Measurements from ENCODE around the gene RXRA.
A peak's percentile ranks its signal among the peaks of the same experiment; 100 is the strongest.

RXRA gene

DNA sequence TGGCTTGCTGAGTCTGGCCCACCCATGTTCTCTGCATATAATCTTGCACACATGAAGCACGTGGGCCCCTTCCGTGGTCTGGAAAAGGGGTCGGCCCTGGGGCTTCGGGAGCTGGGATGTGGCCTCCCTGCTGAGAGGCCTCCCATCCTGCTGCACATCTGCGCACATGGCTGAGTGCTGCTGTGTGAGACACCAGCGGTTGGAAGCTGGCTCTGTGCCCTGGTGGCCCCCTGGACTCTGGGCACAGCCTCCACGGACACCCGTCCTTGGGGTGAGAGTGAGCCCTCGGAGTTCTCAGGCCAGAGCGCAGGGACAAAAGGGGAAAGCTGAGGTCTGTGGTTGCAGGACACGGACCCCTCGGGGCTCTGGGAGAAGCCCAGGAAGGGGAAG, 115.8 kb downstream of the RXRA start:
- no peak overlapping the region for H3K4me3 ChIP-seq (ENCODE audit: low read depth, low read length)
- TF ChIP-seq, protein P1, sequence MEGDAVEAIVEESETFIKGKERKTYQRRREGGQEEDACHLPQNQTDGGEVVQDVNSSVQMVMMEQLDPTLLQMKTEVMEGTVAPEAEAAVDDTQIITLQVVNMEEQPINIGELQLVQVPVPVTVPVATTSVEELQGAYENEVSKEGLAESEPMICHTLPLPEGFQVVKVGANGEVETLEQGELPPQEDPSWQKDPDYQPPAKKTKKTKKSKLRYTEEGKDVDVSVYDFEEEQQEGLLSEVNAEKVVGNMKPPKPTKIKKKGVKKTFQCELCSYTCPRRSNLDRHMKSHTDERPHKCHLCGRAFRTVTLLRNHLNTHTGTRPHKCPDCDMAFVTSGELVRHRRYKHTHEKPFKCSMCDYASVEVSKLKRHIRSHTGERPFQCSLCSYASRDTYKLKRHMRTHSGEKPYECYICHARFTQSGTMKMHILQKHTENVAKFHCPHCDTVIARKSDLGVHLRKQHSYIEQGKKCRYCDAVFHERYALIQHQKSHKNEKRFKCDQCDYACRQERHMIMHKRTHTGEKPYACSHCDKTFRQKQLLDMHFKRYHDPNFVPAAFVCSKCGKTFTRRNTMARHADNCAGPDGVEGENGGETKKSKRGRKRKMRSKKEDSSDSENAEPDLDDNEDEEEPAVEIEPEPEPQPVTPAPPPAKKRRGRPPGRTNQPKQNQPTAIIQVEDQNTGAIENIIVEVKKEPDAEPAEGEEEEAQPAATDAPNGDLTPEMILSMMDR (IDR thresholded peaks at IDR 0.05; ENCODE audit: low read depth, low read length) = no peak
- in situ Hi-C loops (cut with HindIII; ENCODE audit: low sequenced_read_pairs) = loop anchor here (10.0 kb wide), 1 partner anchor 127 kb away; no protein-coding TSS in a partner anchor
- peak; percentile 31 for DNase-seq (ENCODE audit: low read depth, low spot score)

DNA sequence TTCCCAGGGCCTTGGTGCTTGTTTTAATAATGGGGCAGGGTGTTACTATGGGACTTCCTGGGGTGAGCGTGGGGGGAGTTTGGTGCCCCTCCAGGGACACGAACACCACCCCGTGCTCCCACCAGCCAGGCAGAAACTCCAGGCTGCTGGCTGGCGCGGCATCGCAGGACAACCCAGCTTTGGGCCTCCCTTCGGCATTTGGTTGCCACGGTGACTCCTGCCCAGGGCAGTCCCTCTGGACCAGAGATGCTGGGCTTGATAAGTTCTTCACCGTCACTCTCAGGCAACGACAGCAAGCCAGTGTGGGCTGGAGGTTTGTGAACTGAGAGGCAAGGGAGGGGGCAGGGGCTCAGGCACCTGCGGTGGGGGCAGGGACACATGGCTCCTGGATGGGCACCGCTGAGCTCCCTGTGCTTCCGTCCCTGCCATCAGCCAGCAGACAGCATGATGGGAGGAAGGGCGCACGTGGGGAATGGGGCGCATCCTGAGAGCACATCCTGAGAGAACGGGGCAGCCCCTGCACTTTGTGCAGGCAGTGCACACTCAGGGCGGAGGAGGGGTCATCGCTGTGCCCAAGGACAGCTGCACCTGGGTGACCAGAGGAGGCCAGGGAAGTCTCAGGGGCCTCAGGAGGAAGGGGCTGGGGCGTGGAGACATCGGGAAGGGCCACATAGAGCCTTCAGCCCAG, 116.4 kb downstream of the RXRA start:
- TF ChIP-seq, protein P1 (IDR thresholded peaks at IDR 0.05; ENCODE audit: low read depth, low read length) = no peak
- DNase-seq (ENCODE audit: low read depth, low spot score) = peak; percentile 17
- in situ Hi-C loops (cut with HindIII; ENCODE audit: low sequenced_read_pairs) = loop anchor here (10.0 kb wide), 1 partner anchor 128 kb away; no protein-coding TSS in a partner anchor
- H3K4me3 ChIP-seq (ENCODE audit: low read depth, low read length) = no peak overlapping the region

DNA sequence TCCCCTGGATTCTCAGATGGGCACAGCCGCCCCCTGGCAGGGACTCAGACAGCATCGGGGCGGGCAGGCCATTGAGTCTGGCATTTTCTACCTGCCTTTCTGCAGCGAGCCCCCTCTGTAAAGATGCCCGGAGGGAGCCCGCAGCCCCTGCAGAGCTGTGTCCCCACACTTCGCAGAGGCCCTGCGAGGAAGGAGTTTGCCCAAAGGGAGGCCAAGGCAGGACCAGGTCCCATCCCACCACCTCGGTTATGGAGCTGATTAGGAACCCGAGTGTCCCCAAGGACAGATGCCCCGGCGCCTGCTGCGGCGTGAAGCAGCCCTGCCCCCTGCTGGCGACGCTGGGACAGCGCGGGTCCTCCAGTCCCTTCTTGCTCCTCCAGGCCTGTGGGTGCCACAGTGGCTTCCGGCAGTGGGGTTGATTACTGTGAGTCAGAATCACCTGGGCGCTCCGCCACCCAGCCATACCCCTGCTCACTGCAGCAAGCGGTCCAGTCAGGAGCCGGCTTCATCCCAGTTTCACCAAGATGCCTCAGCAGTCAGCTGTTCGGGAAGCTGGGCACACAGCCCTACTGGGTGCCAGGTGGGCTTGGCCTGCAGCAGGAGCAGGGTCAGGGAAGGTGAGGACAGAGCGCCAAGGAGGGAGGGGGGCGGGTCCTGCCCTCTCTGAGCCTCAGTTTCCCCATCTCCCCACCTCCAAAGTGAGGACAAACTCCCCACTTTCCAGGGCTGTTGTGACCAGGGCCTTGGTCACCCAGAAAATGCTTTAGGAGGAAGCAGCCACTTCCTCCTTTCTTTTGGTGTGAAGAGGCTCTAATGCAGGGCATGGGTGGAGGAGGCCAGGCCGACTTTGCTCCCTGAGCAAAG, 117.2 kb downstream of the RXRA start:
- peak; percentile 90 for DNase-seq (ENCODE audit: low read depth, low spot score)
- in situ Hi-C loops (cut with HindIII; ENCODE audit: low sequenced_read_pairs) = loop anchor here (10.0 kb wide), 1 partner anchor 129 kb away; no protein-coding TSS in a partner anchor
- H3K4me3 ChIP-seq (ENCODE audit: low read depth, low read length) = no peak overlapping the region
- TF ChIP-seq, protein P1 (IDR thresholded peaks at IDR 0.05; ENCODE audit: low read depth, low read length) = peak; percentile 96

DNA sequence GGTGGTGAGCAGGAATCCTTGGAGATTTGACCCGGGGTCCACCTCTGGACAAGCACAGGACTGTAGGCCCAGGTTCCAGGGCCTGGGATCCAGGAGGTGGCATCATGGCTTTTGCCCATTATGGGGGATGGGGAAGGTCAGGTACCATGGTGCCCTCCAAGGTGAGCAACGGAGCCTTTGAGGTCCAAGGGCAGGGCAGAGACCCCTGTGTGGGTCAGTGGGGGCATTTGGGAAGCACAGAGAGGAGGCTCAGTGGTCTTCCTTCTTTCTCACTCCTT, 117.7 kb downstream of the RXRA start:
- TF ChIP-seq, protein P1 (IDR thresholded peaks at IDR 0.05; ENCODE audit: low read depth, low read length) = no peak
- DNase-seq (ENCODE audit: low read depth, low spot score) = no peak
- in situ Hi-C loops (cut with HindIII; ENCODE audit: low sequenced_read_pairs) = loop anchor here (10.0 kb wide), 1 partner anchor 129 kb away; no protein-coding TSS in a partner anchor
- no peak overlapping the region for H3K4me3 ChIP-seq (ENCODE audit: low read depth, low read length)

DNA sequence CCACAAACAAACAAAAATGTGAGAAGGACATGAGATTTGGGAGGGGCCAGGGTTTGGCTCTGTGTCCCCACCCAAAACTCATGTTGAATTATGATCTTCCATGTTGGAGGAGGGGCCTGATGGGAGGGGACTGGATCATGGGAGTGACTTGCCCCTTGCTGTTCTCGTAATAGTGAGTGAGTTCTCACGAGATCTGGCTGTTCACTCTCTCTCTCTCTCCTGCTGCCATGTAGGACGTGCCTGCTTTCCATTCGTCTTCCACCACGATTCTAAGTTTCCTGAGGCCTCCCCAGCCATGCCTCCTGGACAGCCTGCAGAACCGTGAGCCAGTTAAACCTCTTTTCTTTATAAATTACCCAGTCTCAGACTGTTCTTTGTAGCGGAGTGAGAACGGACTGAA, 118.7 kb downstream of the RXRA start:
- DNase-seq (ENCODE audit: low read depth, low spot score) = no peak
- TF ChIP-seq, protein P1 (IDR thresholded peaks at IDR 0.05; ENCODE audit: low read depth, low read length) = no peak
- H3K4me3 ChIP-seq (ENCODE audit: low read depth, low read length) = no peak overlapping the region
- in situ Hi-C loops (cut with HindIII; ENCODE audit: low sequenced_read_pairs) = loop anchor here (10.0 kb wide), 1 partner anchor 130 kb away; no protein-coding TSS in a partner anchor

DNA sequence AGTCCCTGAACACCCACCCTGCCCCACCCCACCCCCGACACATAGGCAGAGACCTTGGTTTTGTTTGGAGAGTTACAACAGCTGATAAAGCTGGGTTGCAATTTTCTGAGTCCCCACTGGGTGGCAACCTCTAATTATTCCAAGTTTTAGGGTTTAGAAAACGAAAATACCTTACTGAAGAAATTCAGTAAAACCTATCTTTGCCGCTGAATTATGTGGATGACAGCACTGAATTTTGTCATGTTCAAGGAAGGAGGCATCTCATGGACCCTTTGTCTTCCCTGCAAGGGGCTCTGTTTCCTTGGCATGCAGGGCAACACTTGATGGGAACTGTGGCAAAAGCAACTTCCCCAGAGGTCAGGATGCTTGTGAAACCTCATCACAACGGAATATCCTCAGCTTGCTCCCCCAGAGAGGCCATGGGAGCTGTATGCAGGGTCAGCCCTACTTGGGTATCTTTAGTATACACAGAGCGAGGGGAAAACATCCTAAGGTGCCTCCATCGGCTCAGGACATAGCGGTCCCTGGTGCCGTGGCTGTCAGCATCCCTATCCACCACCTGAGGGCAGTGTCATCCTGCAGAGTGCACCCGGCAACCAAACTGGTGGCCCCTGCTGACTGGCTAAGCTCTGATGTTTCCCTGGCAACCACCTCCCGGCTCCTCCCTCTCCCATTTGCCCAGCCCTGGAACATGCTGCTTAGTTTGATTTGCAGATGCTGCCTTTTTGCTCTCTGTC, 123.1 kb downstream of the RXRA start:
- H3K4me3 ChIP-seq (ENCODE audit: low read depth, low read length) = no peak overlapping the region
- DNase-seq (ENCODE audit: low read depth, low spot score) = peak; percentile 95
- in situ Hi-C loops (cut with HindIII; ENCODE audit: low sequenced_read_pairs) = loop anchor here (10.0 kb wide), 1 partner anchor 135 kb away; no protein-coding TSS in a partner anchor

More for the DNA sequence above, 123.1 kb downstream of the RXRA start:
- TF ChIP-seq, protein P1 (IDR thresholded peaks at IDR 0.05; ENCODE audit: low read depth, low read length) = peak; percentile 91

Measured in astrocyte of the spinal cord (primary cell).